Activated gamma-delta T cell treated with anti-CD3 and anti-CD28 coated beads, Interleukin-2, amount 50 U/mL, for 16 hours (primary cell): ENCODE measurements around the gene ROR2.

Experiments used
- DNase-seq: peaks from one replicate; pipeline ENCODE4 v3.0.0-alpha.2; 2020; ENCODE audit warnings: low read depth

Gene ROR2

DNA sequence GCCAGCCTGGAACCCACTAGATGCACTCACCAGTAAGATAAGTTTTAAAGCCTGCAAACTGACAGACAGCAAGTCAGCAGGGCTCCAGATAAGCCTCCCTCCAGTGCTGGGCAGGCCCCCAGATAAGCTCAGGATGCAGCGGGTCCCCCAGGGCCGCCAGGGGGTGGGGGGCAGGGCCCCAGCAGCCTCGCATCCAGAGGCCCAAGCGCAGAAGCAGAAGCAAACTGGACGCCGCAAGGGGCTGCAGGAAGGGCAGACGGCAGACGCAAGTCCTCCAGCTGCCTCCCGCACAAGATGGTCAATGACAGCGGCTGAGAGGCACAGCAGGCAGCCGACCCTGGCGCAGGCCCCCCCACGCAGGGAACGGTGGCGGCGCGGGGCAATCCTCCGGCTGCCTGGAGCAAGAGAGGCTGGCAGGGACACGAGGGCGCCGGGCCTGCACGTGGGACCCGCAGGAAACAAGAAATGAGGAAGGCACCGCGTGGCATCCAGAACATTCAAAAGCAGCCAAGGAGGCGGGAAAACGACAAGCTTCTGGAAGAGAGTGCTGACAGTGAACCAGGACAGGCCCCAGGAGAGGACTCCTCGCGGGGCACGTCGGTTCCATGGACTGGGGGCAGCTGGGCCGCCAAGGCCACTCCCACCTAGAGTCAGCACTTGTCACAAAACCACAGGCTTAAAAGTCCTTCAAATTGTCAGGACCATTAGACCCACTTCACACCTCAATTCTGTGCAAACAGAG, 49.8 kb downstream of the ROR2 start:
- DNase-seq = no peak

DNA sequence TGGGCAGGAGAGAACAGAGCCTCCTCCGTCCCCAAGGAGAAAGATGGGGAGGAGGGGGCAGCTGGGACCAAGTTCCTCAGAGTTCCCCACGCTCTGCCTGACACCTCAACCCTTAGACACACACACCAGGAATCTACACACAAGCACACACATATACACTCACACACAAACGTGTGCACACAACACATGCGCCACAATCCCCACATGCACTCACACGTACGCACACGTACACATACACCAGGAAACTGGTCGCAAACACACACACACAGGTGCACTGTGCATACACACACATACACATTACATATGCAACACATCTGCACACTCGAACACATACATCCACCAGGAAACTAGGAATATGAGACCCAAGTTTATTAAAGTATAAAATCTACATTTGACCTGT, 50.4 kb downstream of the ROR2 start:
- no peak for DNase-seq

DNA sequence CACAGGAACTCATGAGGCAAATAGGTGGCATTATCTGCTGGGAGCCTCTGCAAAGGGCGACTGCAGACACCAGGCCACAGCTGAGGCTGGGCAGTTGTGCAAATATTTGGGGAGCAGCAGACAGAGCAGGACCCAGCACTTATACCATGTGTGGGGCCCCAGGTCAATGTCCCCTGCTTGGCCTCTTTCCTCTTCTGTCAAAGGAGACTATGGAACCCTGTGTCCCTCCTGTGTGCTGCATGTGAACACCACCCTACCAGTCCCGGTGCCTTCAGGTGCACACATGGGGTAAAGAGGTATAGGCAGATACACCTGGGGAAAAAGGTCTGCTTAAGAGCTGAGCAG, 50.8 kb downstream of the ROR2 start:
- DNase-seq = no peak

DNA sequence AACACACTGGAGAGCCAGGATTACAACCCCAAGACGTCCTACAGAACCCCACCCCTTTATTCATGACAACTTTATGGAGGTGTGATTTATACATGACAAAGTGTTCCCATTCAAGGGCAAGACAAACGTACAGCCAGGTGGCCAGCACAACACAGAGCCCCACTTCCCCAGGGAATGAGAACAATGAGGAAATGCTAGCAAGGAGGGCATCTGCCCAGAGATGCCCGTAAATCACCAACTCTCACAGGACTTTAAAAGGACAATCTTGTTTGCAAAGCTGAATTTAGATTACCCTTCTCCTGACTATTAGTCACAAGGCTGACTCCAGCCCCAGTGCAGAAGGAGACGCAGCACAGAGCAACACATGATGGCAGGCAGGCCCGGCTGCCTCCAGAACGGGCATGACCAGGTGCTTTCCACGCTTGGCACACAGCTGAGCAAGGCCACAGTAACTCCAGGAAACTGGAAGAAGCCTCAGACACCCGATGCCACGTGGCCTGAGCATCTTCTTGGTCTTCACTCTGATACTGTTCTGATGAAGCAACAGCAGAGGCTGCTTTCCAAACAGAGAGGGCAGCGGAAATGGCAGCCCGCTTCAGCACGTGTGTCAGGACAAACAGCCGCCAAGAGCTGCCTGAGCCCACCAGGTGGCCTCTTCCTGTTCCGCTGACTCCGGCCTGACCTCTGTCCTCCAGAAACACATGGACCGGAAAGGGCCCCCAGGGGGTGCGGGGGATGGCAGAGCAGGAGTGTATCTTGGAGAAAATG, 51.4 kb downstream of the ROR2 start:
- no peak for DNase-seq

DNA sequence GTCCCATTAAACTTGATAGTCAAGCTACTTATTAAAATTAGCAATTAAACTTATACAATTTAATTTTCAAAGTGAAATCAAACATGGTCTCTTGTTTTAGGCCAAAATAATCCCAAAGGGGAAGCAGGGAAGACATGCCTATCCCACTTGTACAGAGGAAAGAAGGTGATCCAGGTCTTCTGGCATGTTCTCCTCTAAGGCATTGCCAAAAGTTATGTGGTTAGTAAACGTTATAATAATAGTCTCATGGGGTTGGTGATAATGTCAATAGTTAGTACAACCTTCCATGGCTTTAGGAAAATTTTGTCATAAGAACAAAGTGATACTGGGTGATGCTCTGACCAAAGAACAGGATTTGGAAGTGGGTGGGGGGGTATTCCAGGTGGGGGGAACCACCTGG, 52.8 kb downstream of the ROR2 start:
- DNase-seq = no peak

DNA sequence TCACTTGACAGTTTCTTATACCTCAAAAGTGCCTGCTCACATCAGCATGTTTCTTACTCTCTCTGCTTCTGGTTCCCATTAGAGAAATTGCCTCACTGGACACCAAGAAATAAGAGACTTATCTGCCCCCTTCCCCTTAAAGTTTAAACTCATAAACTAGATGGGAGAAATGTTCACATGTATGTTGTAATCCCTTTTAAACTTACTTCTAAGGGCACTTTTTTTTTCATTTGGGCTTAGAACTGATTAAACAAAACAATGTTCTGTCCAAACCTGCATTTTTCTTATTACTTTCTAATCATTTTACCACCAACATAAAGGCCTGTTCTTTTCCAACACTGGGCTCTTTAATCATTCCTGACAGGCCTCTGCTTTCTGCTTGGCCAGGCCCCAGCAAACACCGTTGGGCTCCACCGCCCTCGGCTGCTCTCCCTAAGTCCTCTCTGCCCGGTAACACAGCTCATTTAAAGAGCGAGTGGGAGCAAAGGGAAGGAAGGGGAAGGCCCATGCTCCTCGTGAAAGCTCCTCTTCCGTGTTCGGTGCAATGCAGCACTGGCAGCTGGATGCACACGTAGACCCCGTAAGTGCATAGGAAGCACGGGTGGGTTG, 53.4 kb downstream of the ROR2 start:
- DNase-seq = no peak

DNA sequence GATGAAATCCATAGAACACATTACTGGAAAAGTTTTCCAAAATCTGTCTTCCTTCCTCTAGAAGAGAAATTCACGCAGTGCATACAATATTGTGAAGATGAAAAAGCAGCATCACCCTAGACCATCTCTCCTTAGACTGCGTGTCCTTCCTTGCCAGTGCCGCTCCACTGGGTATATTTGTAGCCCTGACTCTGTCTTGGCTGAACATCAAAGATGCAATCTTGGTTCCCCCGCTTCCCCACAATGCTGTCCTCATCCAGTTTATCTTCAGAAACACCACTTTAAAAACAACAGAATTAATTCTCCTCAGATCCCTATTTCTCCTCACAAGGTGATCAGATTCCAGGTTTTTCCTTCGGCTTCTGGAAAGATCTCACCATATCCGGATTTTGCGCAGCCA, 53.9 kb downstream of the ROR2 start:
- DNase-seq = no peak

DNA sequence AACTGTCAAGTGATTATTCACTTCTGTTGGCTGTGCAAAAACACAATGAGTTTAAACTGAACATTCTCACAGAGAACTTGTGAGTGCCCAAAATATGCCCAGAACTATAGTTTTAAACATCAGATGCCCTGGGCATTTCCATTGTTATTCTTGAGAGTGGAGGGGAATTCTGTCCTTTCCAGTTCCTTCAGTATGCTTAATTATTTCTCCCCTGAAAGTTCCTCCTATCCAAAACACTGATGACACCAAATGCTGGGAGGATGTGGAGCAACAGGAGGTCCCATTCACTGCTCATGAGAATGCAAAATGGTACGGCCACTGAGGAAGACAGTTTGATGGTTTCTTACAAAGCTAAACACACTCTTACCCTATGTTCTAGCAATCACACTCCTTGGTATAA, 55.5 kb downstream of the ROR2 start:
- no peak for DNase-seq

DNA sequence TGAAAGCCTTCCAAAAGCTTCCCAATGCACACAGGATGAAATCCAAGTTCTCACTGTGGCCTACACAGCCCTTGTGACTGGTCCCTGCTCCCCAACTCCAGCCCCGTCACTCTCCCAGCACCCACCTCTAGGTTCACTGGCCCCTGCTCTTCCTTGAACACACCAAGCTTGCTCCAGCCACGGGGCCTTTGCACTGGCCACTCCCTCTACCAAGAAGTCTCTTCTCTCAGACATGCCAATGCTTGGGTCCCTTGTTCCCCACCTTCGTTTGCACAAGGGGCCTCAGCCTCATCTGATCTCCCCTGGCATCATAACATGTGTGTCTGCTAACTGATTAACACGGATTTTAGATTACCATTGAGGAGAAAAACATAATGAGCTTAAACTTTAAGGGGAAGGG, 56.0 kb downstream of the ROR2 start:
- no peak for DNase-seq

DNA sequence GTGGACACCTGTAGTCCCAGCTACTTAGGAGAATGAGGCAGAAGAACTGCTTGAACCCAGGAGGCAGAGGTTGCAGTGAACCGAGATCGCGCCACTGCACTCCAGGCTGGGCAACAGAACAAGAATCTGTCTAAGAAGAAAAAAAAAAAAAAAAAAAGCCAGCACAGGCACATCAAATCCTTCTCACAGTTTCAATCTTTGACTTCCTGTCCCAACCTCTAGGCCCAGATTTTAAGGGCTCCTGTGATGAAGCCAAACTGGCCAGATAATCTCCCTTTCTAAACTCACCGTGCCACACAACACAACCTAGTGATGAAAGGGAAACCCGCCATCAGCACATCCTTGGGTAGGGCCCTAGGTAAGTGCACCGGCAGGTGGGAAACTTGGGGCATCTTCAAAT, 58.1 kb downstream of the ROR2 start:
- DNase-seq = no peak

DNA sequence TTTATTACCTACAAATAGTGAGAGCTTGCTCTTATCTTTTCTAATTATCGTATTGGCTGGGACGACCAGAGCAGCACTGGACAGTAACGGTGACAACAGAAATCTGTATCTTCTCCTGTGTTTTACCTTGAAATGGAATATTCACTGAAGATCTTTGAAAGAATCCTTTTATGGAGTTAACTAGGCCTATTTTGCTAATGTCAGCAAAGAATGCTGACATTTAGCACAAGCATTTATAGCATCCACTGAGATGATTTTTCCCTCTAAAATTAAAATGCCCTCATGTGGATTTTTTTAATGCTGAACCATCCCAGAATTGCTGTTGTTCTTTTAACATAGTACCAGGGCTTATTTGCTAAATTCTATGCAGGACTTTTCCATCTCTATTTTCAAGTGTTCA, 59.4 kb downstream of the ROR2 start:
- DNase-seq = no peak

DNA sequence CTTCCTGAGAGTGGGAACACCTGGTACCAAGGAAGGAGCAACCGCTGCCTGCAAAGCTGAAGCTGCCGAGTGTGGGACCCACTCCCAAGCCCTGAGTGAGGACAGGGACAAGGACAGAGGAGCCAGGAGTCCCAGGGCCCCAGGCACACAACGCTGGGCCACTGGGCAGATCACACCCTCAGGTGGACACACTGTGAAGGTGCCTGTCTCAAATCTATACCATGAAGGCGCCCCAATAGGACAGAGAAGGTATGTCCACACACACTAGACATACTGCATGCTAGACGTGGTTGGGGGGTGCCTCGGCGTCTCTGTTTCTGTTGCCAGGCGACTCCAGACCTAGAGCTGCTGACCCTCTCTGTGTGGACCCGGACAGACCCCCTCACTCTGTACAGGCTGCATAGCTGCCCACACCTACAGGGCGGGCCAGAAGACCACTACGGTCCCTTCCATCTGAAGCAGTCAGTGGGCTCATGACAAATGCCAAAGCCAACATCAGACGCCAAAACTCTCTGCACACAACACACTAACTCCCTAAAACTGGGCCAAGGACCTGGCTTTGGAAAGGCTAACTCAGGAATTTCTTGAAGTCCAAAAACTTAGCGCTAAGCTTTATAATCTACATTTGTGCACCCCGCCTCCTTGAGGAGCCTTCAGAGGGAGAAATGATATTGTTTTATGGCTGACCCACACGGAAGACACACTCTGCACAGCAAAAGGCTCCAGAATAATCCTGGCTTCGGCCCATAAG, 60.7 kb downstream of the ROR2 start:
- DNase-seq = no peak

DNA sequence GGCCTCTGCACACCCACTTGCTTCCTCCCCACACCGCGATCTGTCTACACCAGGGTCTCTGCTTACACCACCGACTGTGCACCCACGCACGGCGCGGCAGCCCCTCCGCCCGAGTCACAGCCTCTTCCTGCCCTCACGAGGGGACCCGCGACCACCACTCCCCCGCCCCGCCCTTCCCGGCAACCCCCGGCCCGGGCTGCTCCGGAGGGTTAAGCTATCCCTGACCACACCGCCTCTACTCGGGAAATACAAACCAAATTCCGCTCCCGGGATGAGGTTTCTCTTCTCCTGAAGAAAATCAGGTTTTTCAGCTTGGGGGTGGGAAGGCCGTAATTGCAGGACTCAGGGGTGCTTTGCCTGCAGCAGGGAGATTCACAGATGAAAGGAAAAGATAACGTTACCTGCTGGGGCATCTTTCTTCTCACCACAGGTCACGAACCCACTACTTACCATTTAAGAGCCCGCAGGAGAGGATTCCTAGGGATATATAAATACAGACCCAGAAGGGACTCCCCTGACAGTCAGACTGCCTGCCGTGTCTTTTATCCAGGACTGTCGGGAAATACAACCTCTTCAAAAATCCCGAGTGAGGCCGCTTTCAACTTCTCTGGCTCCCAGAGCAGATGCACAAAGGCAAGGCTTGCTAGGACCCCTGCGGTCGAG, 63.5 kb downstream of the ROR2 start:
- no peak for DNase-seq

DNA sequence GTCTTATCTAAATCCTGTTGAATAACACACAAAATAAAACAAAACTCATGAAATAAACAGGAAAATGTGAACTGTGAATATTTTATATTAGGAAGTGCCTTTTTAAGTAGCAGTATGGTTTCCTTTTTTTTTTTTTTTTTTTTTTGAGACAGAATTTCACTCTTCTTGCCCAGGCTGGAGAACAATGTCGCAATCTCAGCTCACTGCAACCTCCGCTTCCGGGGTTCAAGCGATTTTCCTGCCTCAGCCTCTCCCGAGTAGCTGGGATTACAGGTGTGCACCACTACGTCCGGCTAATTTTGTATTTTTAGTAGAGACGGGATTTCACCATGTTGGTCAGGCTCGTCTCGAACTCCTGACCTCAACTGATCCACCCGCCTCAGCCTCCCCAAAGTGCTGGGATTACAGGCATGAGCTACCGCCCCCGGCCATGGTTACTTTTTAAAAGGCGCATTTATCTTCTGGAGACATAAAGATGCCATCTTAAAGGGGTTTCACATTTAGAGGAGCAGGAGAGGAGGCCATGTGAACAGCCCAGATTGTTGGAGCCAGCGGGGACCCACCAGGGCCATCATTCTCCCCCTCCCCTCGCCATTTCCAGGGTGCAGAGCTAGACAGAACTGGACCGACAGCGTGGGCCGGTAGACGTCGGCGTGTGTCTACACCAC, 64.1 kb downstream of the ROR2 start:
- no peak for DNase-seq

DNA sequence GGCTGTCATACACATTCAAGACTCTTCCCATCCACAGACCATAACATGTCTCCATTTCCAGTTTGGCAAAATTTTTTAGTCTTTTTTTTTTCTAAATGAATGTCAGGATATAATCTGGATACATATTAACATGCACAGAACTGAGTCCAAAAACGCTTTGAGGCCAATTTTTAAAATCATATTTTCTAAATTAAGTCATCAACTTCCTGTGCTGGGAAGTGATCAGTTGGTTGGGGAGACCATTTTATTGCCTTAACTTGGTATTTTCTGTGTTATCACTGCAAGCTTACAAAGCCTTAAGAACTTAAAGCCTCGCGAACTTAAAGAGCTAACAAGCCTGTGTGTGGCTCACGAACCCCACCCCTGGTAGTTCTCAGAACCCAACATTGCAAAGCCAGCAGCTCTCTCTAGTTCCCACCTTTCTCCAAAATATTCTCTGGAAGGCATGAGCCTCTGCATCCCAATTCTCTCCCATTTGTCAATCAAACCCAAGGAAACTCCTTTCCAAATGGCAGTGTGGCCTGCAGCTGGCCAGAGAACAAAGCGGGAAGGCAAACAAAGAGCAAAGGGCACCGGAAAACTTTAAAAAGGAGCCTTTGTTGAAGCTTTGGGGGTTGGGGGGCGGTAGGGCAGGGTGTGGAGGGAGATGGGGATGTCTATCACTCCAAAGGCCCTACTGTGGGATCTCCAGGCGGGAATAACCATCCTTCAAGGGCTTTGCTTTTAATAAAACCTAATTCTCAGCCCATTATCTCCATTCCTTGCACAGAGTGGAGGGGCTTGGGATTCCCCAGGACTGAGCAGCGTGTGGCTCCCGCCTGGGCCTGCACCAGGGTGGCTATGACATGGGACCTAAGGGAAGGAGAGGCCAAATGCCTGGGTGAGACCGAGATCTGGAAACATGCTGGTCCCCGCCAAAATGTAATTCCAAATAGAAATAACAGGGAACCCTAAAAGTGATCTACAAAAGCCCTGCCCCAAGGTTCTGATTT, 65.0 kb downstream of the ROR2 start:
- DNase-seq = no peak

DNA sequence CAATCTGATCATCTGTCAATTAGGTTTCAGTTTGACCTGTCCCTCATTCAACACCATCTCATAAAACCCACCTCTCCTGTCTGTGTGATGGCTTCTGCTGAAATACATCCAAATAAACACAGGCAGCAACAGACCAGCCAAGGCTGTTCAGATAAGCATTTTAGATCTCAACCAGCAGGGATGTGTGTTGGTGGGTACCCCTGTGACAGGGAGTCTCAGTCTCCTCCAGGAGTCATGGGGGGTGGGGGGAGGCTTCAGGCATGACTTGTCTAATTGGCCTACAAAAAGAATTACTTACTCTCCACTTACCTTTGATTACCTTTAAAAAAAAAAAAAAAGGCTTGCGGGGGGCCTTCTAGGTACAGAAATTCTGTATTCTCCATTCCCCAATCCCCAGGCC, 65.9 kb downstream of the ROR2 start:
- no peak for DNase-seq

DNA sequence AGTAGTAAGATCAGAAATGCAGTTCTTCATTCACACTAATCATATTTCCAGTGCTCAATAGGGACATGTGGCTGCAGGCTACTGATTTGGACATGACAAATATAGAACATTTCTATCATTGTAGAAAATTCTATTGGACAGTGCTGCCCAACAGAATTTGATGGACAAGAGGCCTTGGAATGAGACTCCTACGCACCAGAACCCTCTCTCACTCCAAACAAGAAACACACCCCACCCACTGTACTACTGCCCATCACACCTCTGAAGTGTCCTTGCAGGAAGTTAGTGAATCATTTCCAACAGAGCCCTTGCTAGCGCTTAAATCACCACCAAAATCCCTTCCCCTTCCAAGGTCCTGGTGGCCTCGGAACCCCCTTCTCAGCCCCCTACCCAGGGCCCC, 66.5 kb downstream of the ROR2 start:
- DNase-seq = no peak

DNA sequence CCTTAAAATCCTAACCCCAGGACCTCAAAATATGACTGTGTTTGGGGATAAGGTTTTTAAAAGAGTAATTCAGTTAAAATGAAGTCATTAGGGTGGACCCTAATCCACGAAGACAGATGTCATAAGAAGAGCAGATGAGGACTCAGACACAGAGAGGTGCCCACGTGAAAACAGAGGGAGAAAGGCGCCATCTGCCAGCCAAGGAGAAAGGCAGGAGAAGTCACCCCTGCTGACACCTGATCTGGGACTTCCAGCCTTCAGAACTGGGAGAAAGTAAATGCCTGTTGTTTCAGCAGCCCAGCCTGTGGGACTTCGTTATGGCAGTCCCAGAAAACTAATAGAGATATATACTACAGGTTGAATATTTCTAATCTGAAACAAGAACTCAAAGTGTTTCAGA, 67.4 kb downstream of the ROR2 start:
- no peak for DNase-seq

DNA sequence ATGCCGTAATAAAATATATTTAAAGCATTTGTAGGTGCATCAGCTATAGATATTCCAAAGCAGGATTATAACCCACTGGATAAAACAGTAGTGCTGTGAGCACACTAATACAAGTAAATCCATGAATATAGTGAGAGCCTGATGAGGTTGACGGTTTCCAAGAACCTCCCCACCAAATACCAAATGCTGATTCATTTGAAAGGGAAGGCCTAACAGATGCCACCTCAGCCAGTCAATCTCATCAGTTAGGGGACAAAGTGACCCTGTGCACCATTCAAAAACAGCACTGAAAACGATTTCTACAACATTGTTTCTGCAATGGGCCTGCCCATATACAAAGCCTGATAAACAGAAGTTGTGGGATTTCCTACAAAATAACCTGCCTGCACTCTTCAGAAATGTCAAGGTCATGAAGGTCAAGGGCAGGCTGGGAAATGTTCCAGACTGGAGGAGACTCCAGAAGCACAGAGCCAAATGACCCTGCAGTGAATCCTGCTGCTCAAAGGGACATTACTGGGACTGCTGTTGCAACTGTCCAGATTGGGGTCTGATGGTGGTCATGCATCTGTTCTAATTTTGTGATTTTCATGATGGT, 69.6 kb downstream of the ROR2 start:
- DNase-seq = no peak

DNA sequence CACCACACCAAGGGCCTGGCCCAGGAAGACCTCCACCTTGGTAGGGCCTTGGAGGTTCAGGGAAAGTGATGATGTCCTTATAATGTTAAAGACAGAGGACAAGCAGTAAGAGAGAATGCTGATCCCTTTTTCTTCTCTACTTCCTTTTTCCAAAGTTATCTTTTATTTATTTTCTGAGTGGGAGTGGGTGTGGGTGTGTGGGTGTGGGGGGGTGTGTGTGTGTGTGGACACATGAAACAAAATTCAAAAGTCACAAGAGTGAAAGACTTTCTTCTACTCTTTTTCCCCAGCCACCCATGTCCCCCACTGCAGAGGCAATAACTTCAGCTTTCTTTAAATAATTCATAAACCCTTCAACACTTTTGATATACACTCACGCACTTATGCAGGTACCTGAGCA, 70.8 kb downstream of the ROR2 start:
- no peak for DNase-seq
